ENCODE data around the gene GFRA1.

Gene GFRA1

GRCh38 chr10:116133634-116134033 lies 139.4 kb downstream of the GFRA1 start:
- Histone ChIP-seq H3K4me1 (ENCODE audit: control insufficient read depth, insufficient read depth, low read length) (no peaks in the 10 kb centered on the region), H3K9me3 (ENCODE audit: control insufficient read depth, insufficient read depth, low read depth, low read length) (no peaks in the 10 kb centered on the region; the same call in 1 of the 2 replicates), H3K4me3 (ENCODE audit: low read depth, low read length) (no peak overlapping the region), H3K27ac (ENCODE audit: extremely low read depth, low read depth, low read length) (no peak overlapping the region), H3K36me3 (ENCODE audit: control insufficient read depth in 2 of 2, insufficient read depth in 1 of 2, low read length in 2 of 2) (no peaks in the 10 kb centered on the region)
- CTCF ChIA-PET, result no interaction called here
- TF ChIP-seq ZNF416 (tag by site-specific recombination; IDR thresholded peaks at IDR 0.05) (no peak), ZNF658 (tag by site-specific recombination; IDR thresholded peaks at IDR 0.05) (no peak), ZNF629 (tag by site-specific recombination; IDR thresholded peaks at IDR 0.05) (no peak), ZSCAN23 (tag by site-specific recombination; IDR thresholded peaks at IDR 0.05) (no peak), ZNF140 (tag by site-specific recombination; IDR thresholded peaks at IDR 0.05) (no peak), SP7 (tag by site-specific recombination; IDR thresholded peaks at IDR 0.05) (no peak), ZNF138 (tag by site-specific recombination; IDR thresholded peaks at IDR 0.05; ENCODE audit: borderline replicate concordance) (no peak), ZBTB17 (tag by site-specific recombination; IDR thresholded peaks at IDR 0.05) (no peak), ZBTB21 (tag by site-specific recombination; IDR thresholded peaks at IDR 0.05) (no peak), ZBTB6 (tag by site-specific recombination; IDR thresholded peaks at IDR 0.05) (no peak), ZNF2 (tag by site-specific recombination; IDR thresholded peaks at IDR 0.05) (no peak)
- POLR2A ChIA-PET, result no interaction called here

GRCh38 chr10:116132780-116133399 lies 140.1 kb downstream of the GFRA1 start:
- TF ChIP-seq ZBTB21 (tag by site-specific recombination; IDR thresholded peaks at IDR 0.05), result no peak
- no peak for TF ChIP-seq ZNF658 (tag by site-specific recombination; IDR thresholded peaks at IDR 0.05)
- TF ChIP-seq ZNF335 (tag by site-specific recombination; conservative IDR thresholded peaks at IDR 0.05), result no peak
- no peak for TF ChIP-seq ZNF677 (tag by site-specific recombination; IDR thresholded peaks at IDR 0.05)
- TF ChIP-seq ZBTB1 (tag by site-specific recombination; IDR thresholded peaks at IDR 0.05), result no peak
- TF ChIP-seq OSR2 (tag by site-specific recombination; IDR thresholded peaks at IDR 0.05), result no peak
- no peak for TF ChIP-seq ZNF157 (tag by site-specific recombination; IDR thresholded peaks at IDR 0.05)
- TF ChIP-seq ZFHX2 (tag by site-specific recombination; conservative IDR thresholded peaks at IDR 0.05), result no peak
- TF ChIP-seq ZNF639 (tag by site-specific recombination; IDR thresholded peaks at IDR 0.05), result no peak
- TF ChIP-seq ZNF626 (tag by site-specific recombination; IDR thresholded peaks at IDR 0.05), result no peak
- no peak for TF ChIP-seq ZNF280C (tag by site-specific recombination; IDR thresholded peaks at IDR 0.05)
- TF ChIP-seq KLF9 (tag by site-specific recombination; IDR thresholded peaks at IDR 0.05; ENCODE audit: low read depth), result no peak
- TF ChIP-seq GLI2 (tag by site-specific recombination; IDR thresholded peaks at IDR 0.05; ENCODE audit: borderline replicate concordance, low read depth), result no peak
- CTCF ChIA-PET, result no interaction called here

More at GRCh38 chr10:116132780-116133399, 140.1 kb downstream of the GFRA1 start:
- Histone ChIP-seq H3K9me3 (ENCODE audit: control insufficient read depth, insufficient read depth, low read depth, low read length) (no peaks in the 10 kb centered on the region; the same call in 1 of the 2 replicates), H3K36me3 (ENCODE audit: control insufficient read depth in 2 of 2, insufficient read depth in 1 of 2, low read length in 2 of 2) (no peaks in the 10 kb centered on the region), H3K4me1 (ENCODE audit: control insufficient read depth, insufficient read depth, low read length) (no peaks in the 10 kb centered on the region), H3K4me3 (ENCODE audit: low read depth, low read length) (no peak overlapping the region), H3K27ac (ENCODE audit: extremely low read depth, low read depth, low read length) (no peak overlapping the region)
- POLR2A ChIA-PET, result no interaction called here

All from HEK293 (cell line).